SU-DHL-6 (cell line): Measurements from ENCODE around the gene CSNK1G2.

Source experiments
- H2AFZ ChIP-seq: fragments of 200-600 bp; sonication (generic); 2 replicates; pipeline ENCODE4 v1.6.1; 2014; ENCODE audit warnings: low read depth, mild to moderate bottlenecking, moderate library complexity, mixed read lengths, antibody characterized with exemption, low read length; ENCODE audit not compliant: severe bottlenecking
- H3F3A ChIP-seq: fragments of 200-600 bp; shearing (Covaris generic); 2 replicates; pipeline ENCODE4 v1.6.0; 2016; ENCODE audit warnings: antibody characterized with exemption, mild to moderate bottlenecking; ENCODE audit not compliant: insufficient read depth
- H3K27ac ChIP-seq: fragments of 200-600 bp; sonication (generic); 2 replicates; pipeline ENCODE4 v1.5.1; 2016; ENCODE audit warnings: low read depth, mild to moderate bottlenecking, low read length, moderate library complexity, mixed read lengths
- H3K27me3 ChIP-seq: fragments of 200-600 bp; sonication (generic), shearing (Covaris generic); 2 replicates; pipeline ENCODE4 v1.6.0; 2014; ENCODE audit warnings: mild to moderate bottlenecking, low read length
- H3K36me3 ChIP-seq: fragments of 200-600 bp; sonication (generic); 2 replicates; pipeline ENCODE4 v1.6.1; 2014; ENCODE audit warnings: mild to moderate bottlenecking, low read length, mixed read lengths
- H3K4me2 ChIP-seq: fragments of 300-600, 200-600 bp; shearing (Covaris generic), sonication (generic); 2 replicates; pipeline ENCODE4 v1.6.0; 2014; ENCODE audit warnings: low read length, low read depth, mild to moderate bottlenecking; ENCODE audit not compliant: poor library complexity, severe bottlenecking
- H3K4me3 ChIP-seq: fragments of 200-600 bp; sonication (generic); 2 replicates; pipeline ENCODE4 v1.5.1; 2014; ENCODE audit warnings: antibody characterized with exemption, low read length, mild to moderate bottlenecking, mixed read lengths; ENCODE audit not compliant: insufficient read depth, poor library complexity, severe bottlenecking
- H3K79me2 ChIP-seq: fragments of 200-600 bp; sonication (generic); 2 replicates; pipeline ENCODE4 v1.6.1; 2014; ENCODE audit warnings: mild to moderate bottlenecking, low read length, moderate library complexity; ENCODE audit not compliant: insufficient read depth
- H3K9ac ChIP-seq: fragments of 200-600 bp; sonication (generic); 2 replicates; pipeline ENCODE4 v1.7.0; 2014; ENCODE audit warnings: mild to moderate bottlenecking, low read length
- H3K9me2 ChIP-seq: fragments of 200-600 bp; sonication (generic); replicated peaks from 2 replicates; pipeline ENCODE4 v1.6.1; 2014; ENCODE audit warnings: low read length; ENCODE audit not compliant: insufficient read depth
- H3K9me3 ChIP-seq: fragments of 200-600 bp; sonication (generic); 2 replicates; pipeline ENCODE4 v1.6.1; 2014; ENCODE audit warnings: low read length, mixed read lengths; ENCODE audit not compliant: insufficient read depth
- H4K20me1 ChIP-seq: fragments of 200-600 bp; sonication (generic); 2 replicates; pipeline ENCODE4 v1.6.1; 2014; ENCODE audit warnings: low read depth, mild to moderate bottlenecking, antibody characterized with exemption, low read length, moderate library complexity, mixed read lengths
- EZH2phosphoT487 ChIP-seq: fragments of 200-600 bp; sonication (generic), shearing (Covaris generic); conservative IDR thresholded peaks from 2 replicates; pipeline ENCODE4 v1.6.1; 2018; ENCODE audit warnings: mild to moderate bottlenecking, antibody characterized with exemption, low read length, moderate library complexity, mixed read lengths
- TF ChIP-seq, protein P1 (sequence below): fragments of 200-600 bp; sonication (generic); IDR thresholded peaks from one replicate; pipeline ENCODE4 v1.5.1; 2017; ENCODE audit warnings: antibody characterized with exemption, mild to moderate bottlenecking, low read length, moderate library complexity; ENCODE audit not compliant: insufficient read depth, poor library complexity, severe bottlenecking

CSNK1G2 gene

DNA sequence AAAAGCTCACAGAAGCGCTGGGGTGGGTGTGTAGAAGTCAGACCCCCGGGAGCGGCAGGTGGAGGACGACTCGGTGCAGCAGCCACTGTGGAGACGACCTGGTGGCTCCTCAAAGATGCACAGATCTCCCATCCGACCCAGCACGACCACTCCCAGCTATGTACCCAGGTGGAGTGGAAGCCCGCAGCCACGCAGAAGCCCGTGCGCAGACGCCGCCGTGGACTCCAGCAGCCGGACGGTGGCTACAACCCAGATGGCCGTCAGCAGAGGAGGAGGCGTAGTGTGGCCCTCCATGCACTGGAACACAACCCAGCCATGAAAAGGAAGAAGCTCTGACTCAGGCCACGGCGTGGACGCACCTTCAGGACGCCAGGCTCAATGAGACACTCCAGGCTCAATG, 21.7 kb downstream of the CSNK1G2 start:
- H3K9ac ChIP-seq = no peak overlapping the region
- no peaks in the 10 kb centered on the region for H3K27me3 ChIP-seq
- no peak overlapping the region for H3K27ac ChIP-seq
- H3K4me3 ChIP-seq = no peak overlapping the region
- no peak overlapping the region for H2AFZ ChIP-seq
- 0 out of 2 replicates have a peak, but pooled peaks cover 5% of the 10 kb centered on the region for H3K79me2 ChIP-seq
- H3K9me2 ChIP-seq = no peaks in the 10 kb centered on the region
- H3K36me3 ChIP-seq = no peaks in the 10 kb centered on the region
- H3K9me3 ChIP-seq = no peaks in the 10 kb centered on the region
- no peak for TF ChIP-seq EZH2phosphoT487
- no peak overlapping the region for H3K4me2 ChIP-seq
- no peaks in the 10 kb centered on the region for H3F3A ChIP-seq
- H4K20me1 ChIP-seq = no peaks in the 10 kb centered on the region

GRCh38 chr19:1967087-1967608, 26.2 kb downstream of the CSNK1G2 start:
- no peaks in the 10 kb centered on the region for H3K36me3 ChIP-seq
- H3K27me3 ChIP-seq = no peaks in the 10 kb centered on the region
- no peak overlapping the region for H3K4me2 ChIP-seq
- H3K79me2 ChIP-seq = 0 out of 2 replicates have a peak, but pooled peaks cover 3% of the 10 kb centered on the region
- no peaks in the 10 kb centered on the region for H4K20me1 ChIP-seq
- H3K27ac ChIP-seq = no peak overlapping the region
- no peak overlapping the region for H2AFZ ChIP-seq
- no peak for TF ChIP-seq EZH2phosphoT487
- TF ChIP-seq, protein P1, sequence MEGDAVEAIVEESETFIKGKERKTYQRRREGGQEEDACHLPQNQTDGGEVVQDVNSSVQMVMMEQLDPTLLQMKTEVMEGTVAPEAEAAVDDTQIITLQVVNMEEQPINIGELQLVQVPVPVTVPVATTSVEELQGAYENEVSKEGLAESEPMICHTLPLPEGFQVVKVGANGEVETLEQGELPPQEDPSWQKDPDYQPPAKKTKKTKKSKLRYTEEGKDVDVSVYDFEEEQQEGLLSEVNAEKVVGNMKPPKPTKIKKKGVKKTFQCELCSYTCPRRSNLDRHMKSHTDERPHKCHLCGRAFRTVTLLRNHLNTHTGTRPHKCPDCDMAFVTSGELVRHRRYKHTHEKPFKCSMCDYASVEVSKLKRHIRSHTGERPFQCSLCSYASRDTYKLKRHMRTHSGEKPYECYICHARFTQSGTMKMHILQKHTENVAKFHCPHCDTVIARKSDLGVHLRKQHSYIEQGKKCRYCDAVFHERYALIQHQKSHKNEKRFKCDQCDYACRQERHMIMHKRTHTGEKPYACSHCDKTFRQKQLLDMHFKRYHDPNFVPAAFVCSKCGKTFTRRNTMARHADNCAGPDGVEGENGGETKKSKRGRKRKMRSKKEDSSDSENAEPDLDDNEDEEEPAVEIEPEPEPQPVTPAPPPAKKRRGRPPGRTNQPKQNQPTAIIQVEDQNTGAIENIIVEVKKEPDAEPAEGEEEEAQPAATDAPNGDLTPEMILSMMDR = no peak
- no peaks in the 10 kb centered on the region for H3F3A ChIP-seq
- H3K9me2 ChIP-seq = no peaks in the 10 kb centered on the region
- H3K9ac ChIP-seq = no peak overlapping the region
- no peaks in the 10 kb centered on the region for H3K9me3 ChIP-seq
- no peak overlapping the region for H3K4me3 ChIP-seq

DNA sequence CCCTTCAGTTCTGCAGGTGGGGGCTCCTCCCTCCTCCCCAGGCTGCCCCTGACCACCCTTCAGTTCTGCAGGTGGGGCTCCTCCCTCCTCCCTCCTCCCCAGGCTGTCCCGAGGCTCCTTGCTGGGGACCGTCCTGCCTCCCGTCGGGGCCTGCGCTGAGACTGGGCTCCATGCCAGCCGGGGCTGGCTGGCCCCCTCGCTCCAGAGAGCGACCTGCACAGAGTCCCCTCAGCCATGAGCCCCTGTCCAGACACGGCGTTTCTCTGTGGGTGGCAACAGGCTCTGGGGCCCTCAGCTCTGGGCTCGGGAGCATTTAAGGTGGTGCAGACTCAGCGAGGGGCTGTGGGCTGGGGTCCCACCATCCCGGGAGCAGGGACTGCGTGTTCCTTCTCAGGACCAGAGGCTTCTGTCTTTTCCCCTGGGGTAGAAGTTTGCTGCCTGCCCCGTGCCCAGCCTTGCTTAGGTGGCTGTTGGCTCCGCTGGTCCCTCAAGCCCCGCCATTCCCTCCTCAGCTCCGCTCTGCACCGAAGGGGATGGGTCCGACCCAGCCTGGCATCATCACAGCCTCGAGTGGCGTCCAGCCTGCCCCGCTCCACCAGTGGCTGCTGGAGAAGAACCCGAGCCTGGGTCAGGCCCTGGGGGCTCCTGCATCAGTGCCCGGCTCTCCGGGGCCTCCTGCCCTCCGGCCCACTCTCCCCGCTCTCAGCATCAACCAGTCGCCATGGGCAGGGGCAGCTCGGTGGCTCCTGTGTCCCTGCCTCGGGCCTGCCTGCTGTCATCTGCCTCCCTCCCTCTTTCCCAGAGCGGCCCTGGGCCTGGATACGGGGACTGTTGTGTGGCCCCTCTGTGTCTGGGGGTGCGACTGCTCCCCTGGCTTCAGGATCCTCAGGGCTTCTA, 27.6 kb downstream of the CSNK1G2 start:
- Histone ChIP-seq H3K9me3 (no peaks in the 10 kb centered on the region), H3K4me3 (no peak overlapping the region), H3K36me3 (no peaks in the 10 kb centered on the region), H3F3A (no peaks in the 10 kb centered on the region), H3K9me2 (no peaks in the 10 kb centered on the region), H3K79me2 (0 out of 2 replicates have a peak, but pooled peaks cover 3% of the 10 kb centered on the region), H3K27me3 (no peaks in the 10 kb centered on the region), H3K27ac (no peak overlapping the region), H3K4me2 (no peak overlapping the region), H4K20me1 (no peaks in the 10 kb centered on the region), H2AFZ (no peak overlapping the region), H3K9ac (no peak overlapping the region)
- TF ChIP-seq, protein P1 = no peak
- no peak for TF ChIP-seq EZH2phosphoT487
